K562 (cell line): ENCODE results near the gene PXDC1. TPM values are rescaled to one million over a fixed set of nuclear protein-coding genes. Genes with fewer than 3 reads are reported as not detected.

Source experiments
- CHD7 ChIP-seq: fragments of 200-600 bp; sonication (generic); IDR thresholded peaks from one replicate; pipeline ENCODE4 v1.6.1; 2012; ENCODE audit warnings: mild to moderate bottlenecking, low read depth, low read length, inconsistent platforms
- polyA plus RNA-seq, 8 experiments: library from polyadenylated mRNA; depleted of rRNA in 4 of 8; stranded (reverse) in 5 of 8; unstranded in 3 of 8; fragments of >200 nt; fragmentation: Nextera tagmentation in 2 of 8; fragmentation: Illumina TruSeq in 1 of 8; extraction: Ambion mirVana in 2 of 8; extraction: Trizol in 1 of 8; gene quantifications; 2 replicates each; pipeline versions ENCODE4 v1.2.1 to v1.2.3, GENCODE V29; 2011 to 2014; ENCODE audit warnings: inconsistent platforms in 1 of 8, missing spikeins in 1 of 8
- total RNA-seq, 7 experiments: library from RNA; depleted of rRNA in 6 of 7; stranded (reverse); fragments of >200 nt in 6 of 7; fragmentation: Illumina TruSeq in 2 of 7; extraction: Trizol in 2 of 7; gene quantifications; 2 replicates each; pipeline versions ENCODE4 v1.2.1 to v1.2.3, GENCODE V29; 2011 to 2021; ENCODE audit warnings: low replicate concordance in 1 of 7

The PXDC1 gene
- total and polyA plus RNA-seq, 9 of the 15 experiments (the other 6 are each of a cell fraction or from before 2014, with no cell fraction given) = 0.09 to 0.33 (median 0.16) TPM; not detected in 5

- no peak for TF ChIP-seq CHD7
Measured at GRCh38 chr6:3737831-3738210, 13.7 kb downstream of the PXDC1 start (continued).
